KG1 (cell line): ENCODE measurements around the gene ST6GALNAC2.
A peak's percentile ranks its signal among the peaks of the same experiment; 100 is the strongest.
"Not testable (repeated sequence)": the region's sequence is repeated elsewhere in the genome, so short reads cannot be mapped to it uniquely, and the experiment has no call there.

ENCODE experiments used
- DNase-seq: peaks from one replicate; lab custom pipeline; 2025; lab: John Stamatoyannopoulos, UW

Gene ST6GALNAC2

DNA sequence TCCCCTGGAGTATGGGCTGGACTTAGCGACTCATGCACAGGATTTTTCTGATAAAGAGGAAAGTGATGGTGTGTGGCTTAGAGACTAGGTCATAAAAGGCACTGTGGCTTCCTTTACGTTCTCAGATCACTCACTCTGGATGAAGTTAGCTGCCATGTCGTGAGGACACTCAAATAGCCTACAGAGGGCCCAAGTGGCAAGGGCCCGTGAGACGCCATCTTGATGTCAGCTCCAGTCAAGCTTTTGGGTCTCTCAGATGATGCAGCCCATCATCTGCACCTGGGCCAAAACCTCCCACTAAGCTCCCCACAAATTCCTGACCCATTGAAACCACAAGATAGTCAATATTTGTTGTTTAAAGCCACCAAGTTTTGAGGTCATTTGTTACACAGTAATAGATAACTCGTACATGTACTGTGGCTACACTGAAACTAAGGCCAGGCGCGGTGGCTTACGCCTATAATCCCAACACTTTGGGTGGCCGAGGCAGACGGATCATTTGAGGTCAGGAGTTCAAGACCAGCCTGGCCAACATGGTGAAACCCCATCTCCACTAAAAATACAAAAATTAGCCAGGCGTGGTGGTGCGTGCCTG, 14.7 kb downstream of the ST6GALNAC2 start:
- no peak for DNase-seq

DNA sequence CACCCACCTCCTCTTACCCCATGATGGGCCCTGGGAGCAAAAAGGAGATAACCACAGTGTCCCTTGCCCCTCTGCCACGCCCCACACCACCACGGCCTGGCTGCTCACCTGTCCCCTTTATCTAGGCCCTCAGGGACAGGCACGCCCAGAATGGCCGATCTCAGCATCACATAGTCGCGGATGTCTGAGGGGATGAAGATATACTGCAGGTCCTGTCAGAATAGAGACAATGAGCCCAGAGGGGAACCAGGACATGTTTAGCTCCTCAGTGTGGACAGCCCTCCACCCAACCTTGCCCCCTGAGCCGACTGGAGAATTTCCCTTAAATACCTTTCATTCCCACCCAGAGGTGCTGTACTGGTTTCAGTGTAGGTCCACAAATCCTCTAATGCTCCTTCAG, 15.2 kb downstream of the ST6GALNAC2 start:
- no peak for DNase-seq

DNA sequence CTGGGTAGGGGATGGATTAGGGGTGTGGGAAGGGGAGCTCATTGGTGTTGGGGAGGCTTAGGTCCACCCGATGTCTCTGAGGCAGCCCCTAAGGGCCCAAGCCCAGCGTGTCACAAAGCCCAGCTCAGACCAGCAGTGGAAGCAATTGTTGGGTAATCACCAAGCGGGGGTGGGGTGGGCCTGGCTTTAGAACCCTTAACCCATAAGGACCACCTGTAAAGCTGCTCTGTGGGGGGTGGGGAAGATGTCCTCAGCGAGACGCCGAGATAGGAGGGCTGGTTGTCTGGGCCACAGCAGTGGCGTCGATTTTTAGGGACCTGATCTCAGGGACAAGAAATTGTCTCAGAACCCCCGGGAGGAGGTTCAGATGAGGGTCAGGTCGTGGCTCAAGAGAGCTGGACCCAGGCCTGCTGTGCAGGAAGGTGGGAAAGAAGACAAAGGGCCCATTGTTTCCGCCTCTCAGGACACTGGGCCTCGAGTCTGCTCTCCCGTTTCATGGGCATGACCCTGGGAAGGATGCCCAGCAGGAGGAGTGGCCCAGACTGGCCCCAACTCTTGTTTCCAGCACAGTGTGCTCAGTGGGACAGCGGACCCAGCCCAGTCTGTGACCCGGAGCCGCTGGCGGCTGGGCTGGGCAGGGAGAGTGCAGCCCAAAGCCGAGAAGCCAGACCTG, 15.9 kb downstream of the ST6GALNAC2 start:
- no peak for DNase-seq

DNA sequence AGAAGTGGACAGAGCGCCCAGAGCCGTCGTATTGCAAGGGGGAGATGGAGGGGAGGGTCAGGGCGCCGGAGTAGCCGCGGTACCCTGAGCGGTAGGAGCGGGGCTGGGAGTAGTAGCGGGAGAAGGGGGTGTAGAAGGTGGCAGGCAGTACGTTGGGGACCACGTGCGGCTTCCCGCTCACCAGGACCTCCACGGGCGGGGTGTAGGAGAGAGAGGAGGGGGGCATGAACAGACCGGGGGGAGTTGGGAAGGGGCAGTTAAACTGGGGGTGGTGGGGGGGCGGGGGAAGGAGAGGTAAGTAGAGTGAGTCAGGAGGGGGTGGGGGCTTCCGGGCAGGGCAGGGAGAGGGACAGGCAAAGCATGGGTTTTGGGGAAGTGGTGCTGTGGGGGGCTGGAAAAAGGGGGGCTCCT, 16.8 kb downstream of the ST6GALNAC2 start:
- DNase-seq = no peak

DNA sequence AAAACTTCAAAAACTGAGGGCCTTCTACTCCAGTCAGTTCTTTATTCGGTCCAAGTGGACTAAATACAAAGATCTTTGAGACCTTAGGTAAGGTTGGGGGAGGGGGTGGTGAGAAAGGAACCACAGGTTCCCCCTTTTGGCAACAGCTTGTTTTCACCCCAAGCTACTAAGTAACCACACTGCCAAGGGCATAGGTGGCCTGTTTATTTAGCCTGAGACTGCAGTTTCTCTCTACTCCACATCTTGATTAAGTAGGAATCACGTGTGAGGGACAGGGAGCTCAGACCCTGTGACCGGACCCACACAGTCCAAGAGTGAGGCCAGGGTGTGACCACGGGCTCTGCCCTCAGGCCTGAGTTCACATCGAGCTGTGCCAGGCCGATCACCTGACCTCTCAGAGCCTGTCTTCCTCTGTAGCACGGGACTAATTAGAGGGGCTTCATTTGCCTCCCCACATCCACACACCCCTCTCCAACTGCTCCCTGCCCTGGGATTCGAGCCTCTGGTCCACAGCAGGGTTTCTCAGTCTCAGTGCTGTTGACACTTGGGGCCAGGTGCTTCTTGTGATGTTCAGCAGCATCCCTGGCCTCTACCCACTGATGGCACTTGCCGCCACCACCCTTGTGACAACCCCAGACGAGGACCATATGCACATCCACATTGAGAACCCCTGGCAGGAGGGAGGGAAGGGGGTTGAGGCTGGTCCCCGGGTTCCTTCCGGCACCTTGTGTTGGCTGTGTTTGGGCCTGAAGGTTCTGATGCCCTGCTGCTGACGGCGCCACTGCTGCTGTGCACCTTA, 17.8 kb downstream of the ST6GALNAC2 start:
- DNase-seq = peak; percentile 34

DNA sequence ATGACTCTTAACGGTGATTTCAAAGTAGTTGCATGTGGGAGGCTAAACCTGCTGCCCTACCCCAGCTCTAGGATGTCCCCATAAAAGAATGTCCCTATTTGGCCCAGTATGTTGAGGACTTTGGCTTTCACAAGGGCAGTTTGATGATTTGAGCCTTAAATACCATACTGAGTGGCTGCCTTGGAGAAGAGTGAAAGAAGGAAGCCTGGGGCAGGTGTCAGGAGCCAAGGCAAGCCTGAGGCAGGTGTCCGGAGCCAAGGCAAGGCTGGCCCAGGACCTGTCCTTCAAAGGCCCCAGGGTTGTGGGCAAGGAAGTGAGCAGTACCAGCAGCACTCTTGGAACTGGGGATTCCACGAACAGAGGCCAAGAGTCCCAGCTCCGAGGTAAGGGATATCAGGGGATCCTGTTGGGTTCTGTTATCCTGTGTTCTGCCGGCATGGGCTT, 18.6 kb downstream of the ST6GALNAC2 start:
- no peak for DNase-seq

DNA sequence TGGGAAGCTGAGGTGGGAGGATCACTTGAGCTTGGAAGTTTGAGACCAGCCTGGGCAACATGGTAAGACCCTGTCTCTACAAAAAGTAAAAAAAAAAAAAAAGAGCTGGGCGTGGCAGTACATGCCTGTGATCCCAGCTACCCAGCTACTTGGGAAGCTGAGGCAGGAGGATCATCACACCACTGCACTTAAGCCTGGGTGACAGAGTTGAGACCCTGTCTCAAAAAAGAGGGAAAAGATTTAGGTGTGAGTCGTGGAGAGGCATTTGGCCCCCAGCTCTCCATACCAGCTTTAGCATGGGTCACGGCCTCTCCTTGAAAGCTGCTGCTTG, 19.1 kb downstream of the ST6GALNAC2 start:
- DNase-seq = no peak

DNA sequence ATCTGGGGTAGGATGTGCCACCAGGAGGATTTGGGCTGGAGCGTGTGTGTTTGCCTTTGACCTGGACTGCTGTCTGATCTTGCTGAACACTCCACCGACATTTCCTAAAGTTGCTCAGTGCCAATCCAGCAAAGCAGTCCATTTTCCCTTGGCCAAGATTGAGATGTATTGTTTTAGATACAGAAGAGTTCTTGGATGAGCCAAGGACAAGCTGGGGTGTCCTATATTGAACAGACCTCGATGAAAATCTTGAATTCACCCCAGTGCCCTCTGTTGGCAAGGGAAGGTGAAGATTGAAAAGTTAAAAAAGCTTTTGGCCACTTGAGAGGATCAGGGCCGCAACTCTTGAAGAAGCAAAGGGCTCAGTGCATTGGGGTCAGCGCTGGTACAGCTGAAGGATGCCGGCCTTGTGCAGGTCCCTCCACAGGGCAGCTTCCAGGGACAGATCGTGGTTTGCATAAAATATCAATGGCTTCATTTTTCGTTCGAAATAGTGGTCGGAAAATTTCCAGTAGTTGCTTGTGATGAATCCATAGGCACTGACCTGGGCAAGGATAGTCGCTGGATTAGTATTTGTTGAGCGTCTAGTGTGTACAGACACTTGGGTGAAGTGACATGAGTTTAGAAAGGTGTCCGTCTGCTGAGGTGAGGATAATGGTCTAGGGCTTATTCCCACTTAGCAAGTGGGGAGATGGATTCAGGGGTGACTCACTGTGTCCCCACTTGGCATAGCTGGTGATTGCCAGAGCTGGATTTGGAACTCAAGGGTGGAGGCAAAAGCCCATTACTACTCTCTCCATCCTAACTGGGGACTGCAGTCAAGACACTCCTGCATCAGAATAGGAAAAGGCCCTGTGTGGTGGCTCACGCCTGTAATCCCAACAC, 19.7 kb downstream of the ST6GALNAC2 start:
- no peak for DNase-seq

DNA sequence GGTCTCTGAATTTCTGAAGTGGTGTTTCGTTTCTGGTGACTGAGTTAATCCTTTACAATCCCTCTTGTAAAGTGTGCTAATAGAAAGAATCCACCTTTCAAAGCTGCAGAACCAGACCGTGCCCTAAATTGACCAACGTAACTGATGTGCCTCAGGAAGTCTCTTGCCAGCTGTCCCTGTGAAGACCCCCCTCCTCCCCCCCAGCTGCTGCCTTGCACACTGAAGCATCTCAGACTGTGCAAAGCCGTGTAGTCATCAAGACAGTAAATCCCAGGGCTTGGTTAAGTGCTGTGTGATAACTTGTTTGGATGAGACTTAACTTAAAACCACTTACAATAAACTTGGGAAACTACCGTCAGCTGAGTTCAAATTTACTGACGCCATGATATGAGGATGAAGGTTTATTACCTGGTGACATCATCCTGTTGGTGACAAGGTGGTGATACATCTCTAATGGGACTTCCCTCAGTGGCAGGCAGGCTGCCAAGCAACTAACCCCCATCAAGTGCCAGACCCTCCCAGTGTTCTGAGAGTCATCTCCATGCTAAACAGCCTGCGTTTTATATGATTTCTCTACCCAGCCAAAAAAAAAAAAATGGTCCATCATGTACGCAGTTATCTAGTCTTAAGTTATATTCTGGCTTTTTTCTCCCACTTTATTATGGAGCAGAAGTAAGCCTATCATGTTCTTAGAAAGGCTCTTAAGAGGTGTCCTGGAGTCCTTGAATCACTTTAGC, 20.5 kb downstream of the ST6GALNAC2 start:
- not testable (repeated sequence) for DNase-seq

DNA sequence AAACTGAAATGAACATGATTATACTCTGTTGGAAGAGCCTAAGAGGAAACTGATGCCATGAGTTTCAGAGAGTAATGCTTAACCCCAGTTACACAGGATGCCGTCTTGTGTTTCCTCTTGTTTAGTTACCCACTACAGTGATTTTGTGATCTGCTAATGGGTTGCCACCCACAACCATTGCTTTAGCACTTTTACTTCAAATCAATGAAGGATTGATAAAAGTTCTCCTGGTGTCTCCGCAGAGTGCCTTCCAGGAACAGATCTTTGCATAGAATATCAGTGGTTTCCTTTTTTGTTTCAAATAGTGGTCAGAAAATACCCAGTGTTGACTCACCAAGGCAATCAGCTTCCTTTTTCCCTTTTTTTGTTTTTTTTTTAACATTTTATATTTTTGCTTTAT, 22.3 kb downstream of the ST6GALNAC2 start:
- DNase-seq = not testable (repeated sequence)

DNA sequence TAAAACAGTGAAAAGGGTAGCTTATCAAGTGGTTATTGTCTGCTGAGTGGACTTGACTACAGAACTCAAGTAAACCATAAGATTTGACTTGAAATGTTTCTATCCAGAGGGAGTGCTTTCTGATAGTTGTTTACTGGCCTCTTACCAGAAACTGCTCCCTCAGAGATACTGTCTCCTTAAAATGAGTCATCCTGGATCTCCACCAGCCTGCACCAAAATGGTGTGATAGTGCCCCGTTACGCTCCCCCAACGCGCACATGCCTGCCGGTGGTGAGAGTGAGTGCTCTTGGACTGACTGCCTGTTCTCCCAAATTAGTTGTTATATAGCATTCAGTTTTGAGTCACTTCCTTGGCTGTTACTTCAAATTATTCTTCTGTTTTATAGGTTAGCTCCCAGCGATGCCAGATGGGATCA, 22.9 kb downstream of the ST6GALNAC2 start:
- no peak for DNase-seq

DNA sequence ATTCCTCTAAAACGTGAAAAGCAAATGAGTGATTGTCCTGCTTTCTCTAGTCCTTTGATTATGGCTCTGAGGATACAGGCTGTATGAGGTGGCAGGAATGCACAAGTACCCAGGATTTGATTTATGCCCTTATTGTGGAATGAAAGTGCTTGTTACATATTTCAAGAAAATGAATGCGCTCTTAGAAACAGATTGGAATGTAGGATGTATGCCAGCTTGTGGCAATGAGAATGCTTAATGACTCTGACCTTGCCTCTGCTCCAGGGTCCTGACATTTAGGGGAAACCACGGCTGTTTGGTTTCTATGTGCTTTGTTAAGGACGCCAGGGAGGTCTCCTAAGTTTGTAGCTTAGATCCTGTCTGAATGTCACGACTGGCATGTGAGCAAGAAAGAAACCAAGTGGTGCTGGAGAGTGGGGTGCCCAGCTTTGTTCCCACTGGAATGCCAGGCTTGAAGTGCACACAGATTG, 23.8 kb downstream of the ST6GALNAC2 start:
- no peak for DNase-seq

DNA sequence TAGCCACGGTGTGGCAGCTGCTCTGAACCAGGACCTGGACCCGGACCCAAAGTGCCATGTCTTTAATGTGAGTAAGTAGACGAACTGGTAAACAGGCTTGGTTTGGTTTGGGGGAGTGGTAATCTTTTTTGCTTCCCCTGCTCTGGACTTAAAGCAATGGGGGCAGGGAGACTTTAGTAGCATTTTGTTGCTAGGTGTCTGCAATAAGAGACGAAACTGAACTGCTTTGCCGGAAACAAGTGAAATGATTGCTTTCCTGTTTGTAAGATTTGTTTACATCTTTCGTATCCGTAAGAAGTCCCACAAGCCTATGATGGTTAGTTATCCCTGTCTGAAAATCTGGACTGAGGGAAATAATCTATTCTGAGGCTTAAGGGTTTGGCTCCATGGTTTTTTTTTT, 24.3 kb downstream of the ST6GALNAC2 start:
- no peak for DNase-seq

DNA sequence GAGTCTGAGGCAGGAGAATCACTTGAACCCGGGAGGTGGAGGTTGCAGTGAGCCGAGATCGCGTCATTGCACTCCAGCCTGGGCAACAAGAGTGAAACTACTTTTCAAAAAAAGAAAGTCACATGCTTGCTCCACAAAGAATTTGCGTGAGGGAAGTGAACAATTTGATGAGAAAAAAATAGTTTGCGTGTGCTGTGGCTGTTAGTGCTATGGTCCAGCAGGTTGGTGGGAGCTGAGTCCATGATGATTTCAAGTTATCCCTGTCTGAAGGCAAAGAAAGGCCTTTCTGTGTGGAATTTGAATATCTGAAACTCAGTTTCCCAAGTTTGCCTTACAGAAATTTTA, 24.8 kb downstream of the ST6GALNAC2 start:
- DNase-seq = no peak

DNA sequence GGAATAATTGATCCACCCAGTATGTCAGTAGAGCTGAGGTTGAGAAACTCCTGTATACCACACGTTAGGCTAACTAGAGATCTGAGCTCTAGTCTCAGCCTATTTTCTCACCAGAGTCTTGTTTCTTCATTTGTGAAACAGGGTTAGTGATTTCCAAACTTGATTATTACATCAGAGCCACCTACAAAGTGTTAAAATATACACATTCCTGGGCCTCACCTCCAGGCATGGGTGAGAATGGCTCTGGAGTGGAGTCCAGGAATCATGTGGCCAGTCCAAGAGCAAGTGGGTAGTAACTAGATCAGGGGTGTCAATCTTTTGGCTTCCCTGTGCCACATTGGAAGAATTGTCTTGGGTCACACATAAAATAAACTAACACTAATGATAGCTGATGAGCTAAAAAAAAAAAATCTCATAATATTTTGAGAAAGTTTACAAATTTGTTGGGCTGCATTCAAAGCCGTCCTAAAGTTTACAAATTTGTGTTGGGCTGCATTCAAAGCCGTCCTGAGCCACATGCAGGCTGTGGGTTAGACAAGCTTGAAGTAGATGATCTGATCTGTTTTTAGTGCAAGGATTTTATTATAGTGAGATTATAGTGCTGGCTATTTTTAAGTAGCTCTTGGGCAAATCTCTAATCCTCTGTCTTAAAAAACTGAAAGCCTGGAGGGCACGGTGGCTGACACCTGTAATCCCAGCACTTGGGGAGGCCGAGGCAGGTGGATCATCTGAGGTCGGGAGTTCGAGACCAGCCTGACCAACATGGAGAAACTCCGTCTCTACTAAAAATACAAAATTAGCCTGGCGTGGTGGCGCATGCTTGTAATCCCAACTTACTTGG, 25.4 kb downstream of the ST6GALNAC2 start:
- no peak for DNase-seq

DNA sequence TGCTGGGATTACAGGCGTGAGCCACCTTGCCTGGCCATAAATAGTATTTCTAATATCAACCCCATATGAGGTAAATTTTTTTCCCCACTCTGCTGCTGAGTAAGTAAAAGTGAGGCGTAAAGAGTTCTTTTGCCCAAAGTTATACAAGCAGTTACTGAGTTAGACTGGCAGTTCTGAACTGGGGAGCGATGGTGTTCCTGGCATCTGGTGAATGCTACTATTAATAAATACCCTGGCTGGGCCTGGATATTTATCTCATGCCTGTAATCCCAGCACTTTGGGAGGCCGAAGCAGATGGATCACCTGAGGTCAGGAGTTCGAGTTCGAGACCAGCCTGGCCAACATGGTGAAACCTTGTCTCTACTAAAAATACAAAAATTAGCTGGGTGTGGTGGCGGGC, 26.2 kb downstream of the ST6GALNAC2 start:
- DNase-seq = not testable (repeated sequence)

DNA sequence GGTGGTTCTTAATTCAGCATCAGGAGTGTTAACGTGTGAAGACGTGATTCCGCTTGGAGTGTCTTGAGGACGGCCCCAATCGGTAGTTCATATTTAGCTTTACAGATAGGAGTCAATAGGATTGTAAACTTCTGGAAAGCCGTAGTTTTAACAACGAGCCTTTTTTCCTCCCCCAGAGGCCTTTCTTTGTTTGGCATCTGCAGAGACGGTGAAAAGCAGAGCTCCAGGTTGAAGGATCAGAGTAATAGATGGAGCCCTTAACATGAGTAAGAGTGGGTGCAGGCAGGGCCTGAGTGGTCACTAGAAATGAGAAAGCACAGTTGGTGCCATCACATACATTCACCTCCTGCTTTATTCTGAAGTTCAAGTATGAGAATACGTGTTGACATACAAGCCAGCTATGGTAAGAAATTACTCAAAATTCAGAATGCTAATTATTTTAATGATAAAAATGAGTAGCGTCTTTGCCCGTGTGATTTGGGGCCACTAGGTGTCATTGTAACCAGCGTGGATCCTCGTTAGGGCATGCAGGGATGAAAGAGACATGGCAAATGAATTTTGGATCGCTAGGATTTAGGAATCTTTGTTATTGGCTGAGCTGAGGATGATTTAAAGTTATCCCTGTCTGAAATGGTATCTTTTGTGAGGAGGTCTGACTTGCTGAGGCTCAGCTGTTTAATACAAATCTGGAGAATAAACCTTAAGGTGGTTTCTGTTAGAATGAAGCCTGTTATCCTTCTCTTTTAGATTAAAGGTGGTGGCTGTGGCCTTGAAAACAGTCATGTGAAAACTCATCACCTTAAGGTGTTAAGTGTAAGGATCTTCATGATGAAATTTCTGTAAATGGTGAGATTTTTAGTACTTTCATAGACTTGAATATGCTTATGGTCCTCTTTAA, 27.2 kb downstream of the ST6GALNAC2 start:
- DNase-seq = no peak

DNA sequence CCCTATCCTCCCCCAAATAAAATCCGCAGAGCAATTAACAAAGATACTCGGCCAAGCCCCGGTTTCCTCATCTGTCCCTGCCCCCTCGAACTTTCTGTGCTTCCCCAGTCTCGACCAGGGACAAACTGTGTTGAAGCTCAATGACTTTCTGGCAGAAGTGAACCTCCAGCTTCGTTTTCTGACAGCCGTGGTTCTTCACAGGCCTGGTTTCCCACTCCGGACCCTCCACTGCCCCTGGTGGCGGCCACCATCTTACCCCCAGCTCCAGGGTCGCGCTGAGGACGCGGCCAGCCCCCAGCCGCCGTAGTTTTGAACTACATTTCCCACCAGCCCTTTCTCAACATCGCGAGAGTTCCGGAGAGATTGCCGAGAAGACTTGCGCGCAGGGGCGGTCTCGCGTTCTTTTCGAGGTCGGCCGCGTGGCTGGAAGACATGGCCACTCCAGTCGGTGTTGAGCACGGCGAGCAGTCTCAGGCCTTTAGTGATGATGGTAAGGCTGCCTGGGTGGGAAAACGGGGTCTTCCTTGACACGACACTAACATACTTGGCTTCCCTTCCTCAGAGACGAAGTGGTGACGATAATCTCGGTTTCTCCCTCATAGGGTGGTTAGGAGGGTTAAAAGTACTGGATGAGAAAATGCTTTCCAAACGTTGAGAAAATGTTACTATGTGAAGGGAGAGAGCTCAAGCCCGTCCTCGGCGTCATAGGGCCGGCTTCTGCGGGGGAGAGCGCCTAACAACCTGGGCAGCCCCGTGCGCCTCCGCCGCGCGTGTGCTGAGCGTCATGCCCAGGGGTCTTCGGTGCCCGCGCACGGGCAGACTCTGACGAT, 28.1 kb downstream of the ST6GALNAC2 start:
- DNase-seq = peak; percentile 97
